Parathyroid adenoma (tissue), 2 donors: ENCODE results near the gene MYOCOS.

Experiments used
- H2AFZ ChIP-seq: fragments of 300-600 bp; sonication (generic); one replicate; pipeline ENCODE4 v1.7.0; 2017; ENCODE audit warnings: antibody characterized with exemption, mild to moderate bottlenecking
- H3K27ac ChIP-seq: fragments of 300-600 bp; sonication (generic); one replicate; pipeline ENCODE4 v1.7.0; 2017
- H3K27me3 ChIP-seq: fragments of 300-600 bp; sonication (generic); one replicate; pipeline ENCODE4 v1.7.0; 2017; ENCODE audit warnings: low read length; ENCODE audit not compliant: control insufficient read depth, insufficient read depth
- H3K36me3 ChIP-seq: fragments of 300-600 bp; sonication (generic); one replicate; pipeline ENCODE4 v1.7.0; 2017; ENCODE audit warnings: low read length; ENCODE audit not compliant: control insufficient read depth, insufficient read depth
- H3K4me1 ChIP-seq: fragments of 300-600 bp; sonication (generic); one replicate; pipeline ENCODE4 v1.7.0; 2017; ENCODE audit warnings: control low read depth
- H3K4me2 ChIP-seq: fragments of 300-600 bp; sonication (generic); one replicate; pipeline ENCODE4 v1.7.0; 2017; ENCODE audit warnings: low read length
- H3K4me3 ChIP-seq: fragments of 300-600 bp; sonication (generic); one replicate; pipeline ENCODE4 v1.7.0; 2017; ENCODE audit warnings: low read depth, low read length
- H3K79me2 ChIP-seq: fragments of 300-600 bp; sonication (generic); one replicate; pipeline ENCODE4 v1.7.0; 2017; ENCODE audit warnings: control low read depth
- H3K9ac ChIP-seq: fragments of 300-600 bp; sonication (generic); one replicate; pipeline ENCODE4 v1.7.0; 2017; ENCODE audit warnings: mild to moderate bottlenecking
- H3K9me3 ChIP-seq: fragments of 300-600 bp; sonication (generic); one replicate; pipeline ENCODE4 v1.7.0; 2017; ENCODE audit warnings: low read length; ENCODE audit not compliant: control insufficient read depth
- CTCF ChIP-seq: fragments of 300-600 bp; sonication (generic); IDR thresholded peaks from one replicate; pipeline ENCODE4 v1.7.0; 2017; ENCODE audit warnings: antibody characterized with exemption, mild to moderate bottlenecking
- donor health status: primary hyperparathyroidism.

Gene MYOCOS

DNA sequence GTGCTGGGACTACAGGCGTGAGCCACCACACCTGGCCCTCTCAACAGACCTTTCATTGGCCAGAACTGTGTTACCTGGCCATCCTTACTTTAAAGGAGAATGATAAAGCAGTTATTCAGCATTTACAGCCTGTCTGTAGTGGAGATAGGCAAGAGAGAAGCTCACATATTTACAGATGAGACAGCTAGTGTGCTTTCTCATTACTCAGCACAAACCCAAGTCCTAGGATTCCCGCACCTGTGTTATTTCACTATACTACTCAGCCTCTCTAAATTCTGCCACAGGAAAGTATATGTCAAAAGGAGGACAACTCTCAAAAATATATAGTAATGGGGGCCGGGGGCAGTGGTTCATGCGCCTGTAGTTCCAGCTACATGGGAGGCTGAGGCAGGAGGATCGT, 46.3 kb downstream of the MYOCOS start:
- Histone ChIP-seq H3K4me3 (no peak overlapping the region), H3K36me3 (no peaks in the 10 kb centered on the region), H3K27ac (no peak overlapping the region), H3K27me3 (no peaks in the 10 kb centered on the region), H3K9me3 (no peaks in the 10 kb centered on the region), H3K79me2 (no peaks in the 10 kb centered on the region), H3K4me2 (no peak overlapping the region), H3K9ac (no peak overlapping the region), H2AFZ (no peak overlapping the region), H3K4me1 (no peaks in the 10 kb centered on the region)
- TF ChIP-seq CTCF: no peak

DNA sequence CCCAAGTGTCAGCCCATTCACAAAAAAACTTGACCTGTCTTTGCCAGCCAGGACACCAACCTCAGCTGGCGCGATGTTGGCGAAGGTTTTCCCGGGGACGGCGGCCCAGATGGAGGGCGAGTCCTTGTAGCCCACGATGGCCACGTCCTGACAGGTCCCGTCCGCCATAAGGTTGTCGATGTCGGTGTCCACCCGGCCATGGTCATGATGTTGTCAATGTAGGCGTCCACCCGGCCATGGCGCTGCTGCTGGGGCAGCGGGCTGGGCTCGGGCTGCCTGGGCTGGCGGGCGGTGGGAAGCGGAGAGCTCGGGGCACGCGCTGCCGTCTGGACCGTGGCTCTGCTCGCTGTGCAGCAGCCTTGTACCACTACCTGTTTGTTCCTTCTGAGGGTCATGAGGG, 48.7 kb downstream of the MYOCOS start:
- Histone ChIP-seq H3K4me2 (no peak overlapping the region), H3K27ac (no peak overlapping the region), H3K9me3 (no peaks in the 10 kb centered on the region), H3K4me3 (no peak overlapping the region), H2AFZ (no peak overlapping the region), H3K79me2 (no peaks in the 10 kb centered on the region), H3K27me3 (no peaks in the 10 kb centered on the region), H3K9ac (no peak overlapping the region), H3K4me1 (no peaks in the 10 kb centered on the region), H3K36me3 (no peaks in the 10 kb centered on the region)
- TF ChIP-seq CTCF: no peak

DNA sequence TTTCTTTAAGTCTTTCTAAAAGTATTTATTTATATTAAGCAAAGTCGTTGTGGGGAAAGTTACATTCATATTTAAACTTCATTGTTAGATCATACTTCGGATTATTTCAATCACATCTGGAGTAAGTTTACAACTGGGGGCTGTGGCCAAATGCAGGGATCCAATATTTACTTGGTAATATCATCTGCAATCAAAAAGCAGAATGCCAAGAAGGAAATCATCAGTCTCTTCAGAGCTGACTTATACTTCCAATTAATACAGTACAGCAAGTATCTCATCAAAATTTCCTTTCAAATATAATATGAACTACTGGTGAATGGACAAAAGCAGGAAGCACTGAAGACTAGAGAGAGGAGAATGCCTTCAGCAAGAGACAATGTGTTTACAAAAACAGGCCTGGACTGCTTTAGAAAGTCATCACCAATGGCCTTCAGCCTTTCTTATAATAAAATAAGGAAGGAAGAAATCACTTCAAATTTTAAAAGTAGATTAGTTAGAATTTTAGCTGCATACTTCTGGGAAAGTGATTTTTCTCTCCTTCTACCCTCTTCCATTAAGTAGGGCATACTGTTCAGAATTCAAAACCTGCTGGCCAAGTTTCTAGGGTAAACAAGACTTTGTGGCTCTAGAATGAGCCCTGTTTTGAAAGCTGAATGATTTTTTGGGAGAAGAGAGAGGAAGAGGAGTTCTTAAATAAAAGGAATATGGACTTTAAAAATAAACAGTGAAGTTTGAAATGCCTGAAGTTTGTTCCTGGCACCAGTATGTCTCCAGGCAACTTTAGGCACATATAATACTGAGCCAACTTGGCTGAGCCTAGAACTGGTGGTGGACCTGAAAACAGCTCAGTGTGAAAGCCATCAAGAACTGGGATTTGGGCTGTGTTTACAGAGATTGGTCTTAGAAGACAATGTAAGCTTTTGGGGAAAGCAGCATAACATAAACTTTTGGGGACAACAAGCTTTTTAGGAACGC, 52.7 kb downstream of the MYOCOS start:
- Histone ChIP-seq H2AFZ (no peak overlapping the region), H3K4me3 (no peak overlapping the region), H3K4me1 (no peaks in the 10 kb centered on the region), H3K4me2 (no peak overlapping the region), H3K79me2 (no peaks in the 10 kb centered on the region), H3K9ac (no peak overlapping the region), H3K27ac (no peak overlapping the region), H3K36me3 (no peaks in the 10 kb centered on the region), H3K9me3 (no peaks in the 10 kb centered on the region), H3K27me3 (no peaks in the 10 kb centered on the region)
- no peak for TF ChIP-seq CTCF
